ENCODE data around the gene PRICKLE4. TPM values are rescaled to one million over a fixed set of nuclear protein-coding genes. Genes with fewer than 3 reads are reported as not detected.

Gene PRICKLE4
- total and polyA plus RNA-seq, 2 of the 13 experiments (the other 11 are each of a cell fraction or from before 2014, with no cell fraction given) = 0.92 to 1.2 TPM

DNA sequence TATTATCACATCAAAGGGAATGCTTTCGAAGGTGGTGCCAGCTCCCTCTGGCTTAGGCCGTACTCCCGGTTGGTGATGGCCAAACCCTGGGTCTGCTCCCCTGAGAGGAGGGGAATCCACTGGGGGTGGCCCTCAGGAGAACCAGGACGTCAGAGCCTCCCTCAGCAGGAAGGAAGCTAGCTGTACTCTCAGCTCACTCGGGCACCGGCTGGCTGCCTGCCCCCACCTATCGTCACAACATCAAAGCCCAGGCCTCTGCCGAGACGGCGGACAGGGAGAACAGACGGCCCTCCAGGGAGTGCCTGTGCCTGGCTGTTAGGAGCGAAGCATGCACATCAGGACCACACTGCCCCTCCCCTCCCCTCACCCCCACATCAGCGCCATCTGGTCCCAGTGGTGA is 24.2 kb upstream of the PRICKLE4 start (continued):
- TF ChIP-seq, protein P1, sequence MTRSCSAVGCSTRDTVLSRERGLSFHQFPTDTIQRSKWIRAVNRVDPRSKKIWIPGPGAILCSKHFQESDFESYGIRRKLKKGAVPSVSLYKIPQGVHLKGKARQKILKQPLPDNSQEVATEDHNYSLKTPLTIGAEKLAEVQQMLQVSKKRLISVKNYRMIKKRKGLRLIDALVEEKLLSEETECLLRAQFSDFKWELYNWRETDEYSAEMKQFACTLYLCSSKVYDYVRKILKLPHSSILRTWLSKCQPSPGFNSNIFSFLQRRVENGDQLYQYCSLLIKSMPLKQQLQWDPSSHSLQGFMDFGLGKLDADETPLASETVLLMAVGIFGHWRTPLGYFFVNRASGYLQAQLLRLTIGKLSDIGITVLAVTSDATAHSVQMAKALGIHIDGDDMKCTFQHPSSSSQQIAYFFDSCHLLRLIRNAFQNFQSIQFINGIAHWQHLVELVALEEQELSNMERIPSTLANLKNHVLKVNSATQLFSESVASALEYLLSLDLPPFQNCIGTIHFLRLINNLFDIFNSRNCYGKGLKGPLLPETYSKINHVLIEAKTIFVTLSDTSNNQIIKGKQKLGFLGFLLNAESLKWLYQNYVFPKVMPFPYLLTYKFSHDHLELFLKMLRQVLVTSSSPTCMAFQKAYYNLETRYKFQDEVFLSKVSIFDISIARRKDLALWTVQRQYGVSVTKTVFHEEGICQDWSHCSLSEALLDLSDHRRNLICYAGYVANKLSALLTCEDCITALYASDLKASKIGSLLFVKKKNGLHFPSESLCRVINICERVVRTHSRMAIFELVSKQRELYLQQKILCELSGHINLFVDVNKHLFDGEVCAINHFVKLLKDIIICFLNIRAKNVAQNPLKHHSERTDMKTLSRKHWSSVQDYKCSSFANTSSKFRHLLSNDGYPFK (CRISPR knock-in tag; IDR thresholded peaks at IDR 0.05; ENCODE audit: borderline replicate concordance) = no peak
- no peak for TF ChIP-seq PHF21A (CRISPR knock-in tag; IDR thresholded peaks at IDR 0.05)
- peak; percentile 79; the same call in 1 of the 2 replicates for TF ChIP-seq ZNF777 (CRISPR knock-in tag; IDR thresholded peaks at IDR 0.05)
- no peak for TF ChIP-seq ZBTB7B (CRISPR knock-in tag; IDR thresholded peaks at IDR 0.05)
- TF ChIP-seq, protein P2, sequence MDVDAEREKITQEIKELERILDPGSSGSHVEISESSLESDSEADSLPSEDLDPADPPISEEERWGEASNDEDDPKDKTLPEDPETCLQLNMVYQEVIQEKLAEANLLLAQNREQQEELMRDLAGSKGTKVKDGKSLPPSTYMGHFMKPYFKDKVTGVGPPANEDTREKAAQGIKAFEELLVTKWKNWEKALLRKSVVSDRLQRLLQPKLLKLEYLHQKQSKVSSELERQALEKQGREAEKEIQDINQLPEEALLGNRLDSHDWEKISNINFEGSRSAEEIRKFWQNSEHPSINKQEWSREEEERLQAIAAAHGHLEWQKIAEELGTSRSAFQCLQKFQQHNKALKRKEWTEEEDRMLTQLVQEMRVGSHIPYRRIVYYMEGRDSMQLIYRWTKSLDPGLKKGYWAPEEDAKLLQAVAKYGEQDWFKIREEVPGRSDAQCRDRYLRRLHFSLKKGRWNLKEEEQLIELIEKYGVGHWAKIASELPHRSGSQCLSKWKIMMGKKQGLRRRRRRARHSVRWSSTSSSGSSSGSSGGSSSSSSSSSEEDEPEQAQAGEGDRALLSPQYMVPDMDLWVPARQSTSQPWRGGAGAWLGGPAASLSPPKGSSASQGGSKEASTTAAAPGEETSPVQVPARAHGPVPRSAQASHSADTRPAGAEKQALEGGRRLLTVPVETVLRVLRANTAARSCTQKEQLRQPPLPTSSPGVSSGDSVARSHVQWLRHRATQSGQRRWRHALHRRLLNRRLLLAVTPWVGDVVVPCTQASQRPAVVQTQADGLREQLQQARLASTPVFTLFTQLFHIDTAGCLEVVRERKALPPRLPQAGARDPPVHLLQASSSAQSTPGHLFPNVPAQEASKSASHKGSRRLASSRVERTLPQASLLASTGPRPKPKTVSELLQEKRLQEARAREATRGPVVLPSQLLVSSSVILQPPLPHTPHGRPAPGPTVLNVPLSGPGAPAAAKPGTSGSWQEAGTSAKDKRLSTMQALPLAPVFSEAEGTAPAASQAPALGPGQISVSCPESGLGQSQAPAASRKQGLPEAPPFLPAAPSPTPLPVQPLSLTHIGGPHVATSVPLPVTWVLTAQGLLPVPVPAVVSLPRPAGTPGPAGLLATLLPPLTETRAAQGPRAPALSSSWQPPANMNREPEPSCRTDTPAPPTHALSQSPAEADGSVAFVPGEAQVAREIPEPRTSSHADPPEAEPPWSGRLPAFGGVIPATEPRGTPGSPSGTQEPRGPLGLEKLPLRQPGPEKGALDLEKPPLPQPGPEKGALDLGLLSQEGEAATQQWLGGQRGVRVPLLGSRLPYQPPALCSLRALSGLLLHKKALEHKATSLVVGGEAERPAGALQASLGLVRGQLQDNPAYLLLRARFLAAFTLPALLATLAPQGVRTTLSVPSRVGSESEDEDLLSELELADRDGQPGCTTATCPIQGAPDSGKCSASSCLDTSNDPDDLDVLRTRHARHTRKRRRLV (CRISPR knock-in tag; IDR thresholded peaks at IDR 0.05) = no peak
- TF ChIP-seq ZBTB37 (CRISPR knock-in tag; IDR thresholded peaks at IDR 0.05) = no peak
- no peak for TF ChIP-seq WIZ (CRISPR knock-in tag; IDR thresholded peaks at IDR 0.05)
- TF ChIP-seq ZNF510 (CRISPR knock-in tag; IDR thresholded peaks at IDR 0.05; ENCODE audit: low read depth) = no peak
- TF ChIP-seq KLF12 (CRISPR knock-in tag; IDR thresholded peaks at IDR 0.05; ENCODE audit: borderline replicate concordance) = no peak
- 0 out of 2 replicates have a peak, but pooled peaks have one; percentile 35 for TF ChIP-seq HNRNPL (IDR thresholded peaks at IDR 0.05; ENCODE audit: low read depth, low read length)
- TF ChIP-seq ZBTB38 (CRISPR knock-in tag; IDR thresholded peaks at IDR 0.05) = peak; percentile 85
- TF ChIP-seq ZNF329 (CRISPR knock-in tag; IDR thresholded peaks at IDR 0.05; ENCODE audit: low read depth) = no peak
- TF ChIP-seq ZFP41 (CRISPR knock-in tag; IDR thresholded peaks at IDR 0.05; ENCODE audit: borderline replicate concordance) = no peak
- TF ChIP-seq, protein P3, sequence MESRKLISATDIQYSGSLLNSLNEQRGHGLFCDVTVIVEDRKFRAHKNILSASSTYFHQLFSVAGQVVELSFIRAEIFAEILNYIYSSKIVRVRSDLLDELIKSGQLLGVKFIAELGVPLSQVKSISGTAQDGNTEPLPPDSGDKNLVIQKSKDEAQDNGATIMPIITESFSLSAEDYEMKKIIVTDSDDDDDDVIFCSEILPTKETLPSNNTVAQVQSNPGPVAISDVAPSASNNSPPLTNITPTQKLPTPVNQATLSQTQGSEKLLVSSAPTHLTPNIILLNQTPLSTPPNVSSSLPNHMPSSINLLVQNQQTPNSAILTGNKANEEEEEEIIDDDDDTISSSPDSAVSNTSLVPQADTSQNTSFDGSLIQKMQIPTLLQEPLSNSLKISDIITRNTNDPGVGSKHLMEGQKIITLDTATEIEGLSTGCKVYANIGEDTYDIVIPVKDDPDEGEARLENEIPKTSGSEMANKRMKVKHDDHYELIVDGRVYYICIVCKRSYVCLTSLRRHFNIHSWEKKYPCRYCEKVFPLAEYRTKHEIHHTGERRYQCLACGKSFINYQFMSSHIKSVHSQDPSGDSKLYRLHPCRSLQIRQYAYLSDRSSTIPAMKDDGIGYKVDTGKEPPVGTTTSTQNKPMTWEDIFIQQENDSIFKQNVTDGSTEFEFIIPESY (CRISPR knock-in tag; IDR thresholded peaks at IDR 0.05) = 0 out of 2 replicates have a peak, but pooled peaks have one; percentile 18
- no peak for TF ChIP-seq ZBTB42 (CRISPR knock-in tag; IDR thresholded peaks at IDR 0.05)
- TF ChIP-seq HIC2 (CRISPR knock-in tag; IDR thresholded peaks at IDR 0.05; ENCODE audit: low read depth) = 0 out of 2 replicates have a peak, but pooled peaks have one; percentile 49

All from HepG2 (cell line).